Measurements from ENCODE around the gene ANGPTL4.

- TF ChIP-seq, protein P1, sequence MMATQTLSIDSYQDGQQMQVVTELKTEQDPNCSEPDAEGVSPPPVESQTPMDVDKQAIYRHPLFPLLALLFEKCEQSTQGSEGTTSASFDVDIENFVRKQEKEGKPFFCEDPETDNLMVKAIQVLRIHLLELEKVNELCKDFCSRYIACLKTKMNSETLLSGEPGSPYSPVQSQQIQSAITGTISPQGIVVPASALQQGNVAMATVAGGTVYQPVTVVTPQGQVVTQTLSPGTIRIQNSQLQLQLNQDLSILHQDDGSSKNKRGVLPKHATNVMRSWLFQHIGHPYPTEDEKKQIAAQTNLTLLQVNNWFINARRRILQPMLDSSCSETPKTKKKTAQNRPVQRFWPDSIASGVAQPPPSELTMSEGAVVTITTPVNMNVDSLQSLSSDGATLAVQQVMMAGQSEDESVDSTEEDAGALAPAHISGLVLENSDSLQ (IDR thresholded peaks at IDR 0.05) = no peak
- TF ChIP-seq FOXM1 (IDR thresholded peaks at IDR 0.05; ENCODE audit: borderline replicate concordance) (no peak), L3MBTL2 (conservative IDR thresholded peaks at IDR 0.05) (no peak), FOXA1 (IDR thresholded peaks at IDR 0.05) (no peak)
Measured at GRCh38 chr19:8322638-8322997, 41.3 kb upstream of the ANGPTL4 start.
